ENCODE results near the gene LRP2.

Gene LRP2

GRCh38 chr2:169348321-169349024 lies 13.9 kb downstream of the LRP2 start:
- no peak overlapping the region for H3K4me3 ChIP-seq (ENCODE audit: low read length)
- DNase-seq (ENCODE audit: low read depth): no peak
- TF ChIP-seq CTCF (conservative IDR thresholded peaks at IDR 0.05; ENCODE audit: low read length): no peak

- no peak for TF ChIP-seq CTCF (conservative IDR thresholded peaks at IDR 0.05; ENCODE audit: low read length)
- no peak overlapping the region for H3K4me3 ChIP-seq (ENCODE audit: low read length)
- no peak for DNase-seq (ENCODE audit: low read depth)
These were observed 16.6 kb downstream of the LRP2 start for GRCh38 chr2:169345486-169346437.

- no peak for DNase-seq (ENCODE audit: low read depth)
- no peak for TF ChIP-seq CTCF (conservative IDR thresholded peaks at IDR 0.05; ENCODE audit: low read length)
- H3K4me3 ChIP-seq (ENCODE audit: low read length): no peak overlapping the region
These were observed 17.4 kb downstream of the LRP2 start for GRCh38 chr2:169344736-169345485.

- DNase-seq (ENCODE audit: low read depth): no peak
- no peak overlapping the region for H3K4me3 ChIP-seq (ENCODE audit: low read length)
- TF ChIP-seq CTCF (conservative IDR thresholded peaks at IDR 0.05; ENCODE audit: low read length): no peak
These were observed 19.1 kb downstream of the LRP2 start for GRCh38 chr2:169343202-169343601.

GRCh38 chr2:169339657-169340056 lies 22.7 kb downstream of the LRP2 start:
- TF ChIP-seq CTCF (conservative IDR thresholded peaks at IDR 0.05; ENCODE audit: low read length): no peak
- H3K4me3 ChIP-seq (ENCODE audit: low read length): no peak overlapping the region
- no peak for DNase-seq (ENCODE audit: low read depth)

- H3K4me3 ChIP-seq (ENCODE audit: low read length): no peak overlapping the region
- TF ChIP-seq CTCF (conservative IDR thresholded peaks at IDR 0.05; ENCODE audit: low read length): no peak
- no peak for DNase-seq (ENCODE audit: low read depth)
These were observed 25.6 kb downstream of the LRP2 start for GRCh38 chr2:169336695-169337094.

Measured in AG10803 (cell line).